Measurements from ENCODE around the gene LTBP4.

LTBP4 gene

GRCh38 chr19:40597329-40597838 lies 3.8 kb upstream of the LTBP4 start:
- no peak for DNase-seq

- peak; percentile 56 to 79 (median 70) for DNase-seq
These were observed 2.9 kb upstream of the LTBP4 start for GRCh38 chr19:40598121-40598917.

- DNase-seq = no peak
These were observed 2.3 kb upstream of the LTBP4 start for GRCh38 chr19:40598918-40599307.

- no peak for DNase-seq
These were observed 1.8 kb upstream of the LTBP4 start for GRCh38 chr19:40599331-40599901.

GRCh38 chr19:40599902-40600569 lies 1.1 kb upstream of the LTBP4 start:
- no peak for DNase-seq

GRCh38 chr19:40600570-40601133 lies 517 bp upstream of the LTBP4 start:
- no peak for DNase-seq

- no peak for DNase-seq
These were observed 1.9 kb downstream of the LTBP4 start for GRCh38 chr19:40603071-40603388.

GRCh38 chr19:40603389-40604170 lies 2.4 kb downstream of the LTBP4 start:
- peak; percentile 83 to 94 (median 90) for DNase-seq

GRCh38 chr19:40604171-40604646 lies 3.0 kb downstream of the LTBP4 start:
- DNase-seq = no peak

- DNase-seq = no peak
These were observed 3.6 kb downstream of the LTBP4 start for GRCh38 chr19:40604647-40605215.

- peak; percentile 64 to 69 (median 66) for DNase-seq
These were observed 4.2 kb downstream of the LTBP4 start for GRCh38 chr19:40605216-40605971.

- no peak for DNase-seq
These were observed 6.4 kb downstream of the LTBP4 start for GRCh38 chr19:40607311-40608239.

GRCh38 chr19:40608240-40608621 lies 7.1 kb downstream of the LTBP4 start:
- DNase-seq = no peak

GRCh38 chr19:40608957-40609356 lies 7.8 kb downstream of the LTBP4 start:
- DNase-seq = no peak

GRCh38 chr19:40609561-40610395 lies 8.6 kb downstream of the LTBP4 start:
- DNase-seq = peak; percentile 54 to 86 (median 76)

- DNase-seq = peak in 3 of 4 experiments; percentile 33 to 51 (median 50)
These were observed 9.4 kb downstream of the LTBP4 start for GRCh38 chr19:40610396-40611064.

- DNase-seq = no peak
These were observed 9.9 kb downstream of the LTBP4 start for GRCh38 chr19:40611096-40611495.

GRCh38 chr19:40611900-40612698 lies 10.9 kb downstream of the LTBP4 start:
- no peak for DNase-seq

All from activated CD4-positive, CD25-positive, alpha-beta regulatory T cell (primary cell).